Heart left ventricle (tissue), 16 donors: ENCODE data around the gene MTMR2. TPM values are rescaled to one million over a fixed set of nuclear protein-coding genes. Genes with fewer than 3 reads are reported as not detected.
A peak's percentile ranks its signal among the peaks of the same experiment; 100 is the strongest.

Experiments
- ATAC-seq, 4 donors: fragments of 200-7000 bp; cut with Tn5 transposase; one replicate each; pipeline ENCODE4 v1.9.1; 2020 to 2022; ENCODE audit warnings: moderate library complexity in 4 of 4, mild to moderate bottlenecking in 3 of 4, moderate number of reproducible peaks in 1 of 4
- DNase-seq, 5 donors: peaks; one replicate each; pipeline ENCODE4 v3.0.0-alpha.2; 2020
- H3K27ac ChIP-seq, 12 donors: fragments of 200-600 bp; sonication (generic) in 4 of 12; one replicate each; pipeline versions ENCODE4 v1.5.0 to v1.8.0; 2016 to 2022; ENCODE audit warnings: mild to moderate bottlenecking in 2 of 12
- H3K27me3 ChIP-seq, 9 donors: fragments of 200-600 bp; sonication (generic) in 2 of 9; one replicate each; pipeline versions ENCODE4 v1.5.1 to v1.8.0; 2016 to 2022; ENCODE audit warnings: mild to moderate bottlenecking in 3 of 9
- H3K36me3 ChIP-seq, 9 donors: fragments of 200-600 bp; sonication (generic) in 2 of 9; one replicate each; pipeline versions ENCODE4 v1.5.0 to v1.8.0; 2018 to 2022; ENCODE audit warnings: mild to moderate bottlenecking in 2 of 9
- H3K4me1 ChIP-seq, 12 donors: fragments of 200-600 bp; sonication (generic) in 4 of 12; one replicate each; pipeline versions ENCODE4 v1.5.0 to v1.8.0; 2016 to 2022; ENCODE audit warnings: mild to moderate bottlenecking in 3 of 12
- H3K4me3 ChIP-seq, 12 donors: fragments of 200-600 bp; sonication (generic) in 4 of 12; one replicate each; pipeline versions ENCODE4 v1.5.0 to v1.8.0; 2017 to 2022; ENCODE audit warnings: mild to moderate bottlenecking in 9 of 12, moderate library complexity in 4 of 12
- H3K9me3 ChIP-seq, 12 donors: fragments of 200-600 bp; sonication (generic) in 4 of 12; one replicate each; pipeline versions ENCODE4 v1.5.0 to v1.8.0; 2016 to 2022; ENCODE audit warnings: mild to moderate bottlenecking in 1 of 12
- POLR2A ChIP-seq, 2 donors: fragments of 450-650 bp; IDR thresholded peaks; one replicate each; pipeline ENCODE4 v1.6.1; 2017; ENCODE audit warnings: antibody characterized with exemption in 2 of 2, mild to moderate bottlenecking in 2 of 2, moderate library complexity in 2 of 2
- WGBS, 4 donors: extraction: QIAGEN DNeasy Blood & Tissue Kit in 2 of 4; methylation state at CpG; one replicate each; pipeline versions ENCODE4 v1.1.5 to v1.1.7; 2013 to 2018; 5-methylcytosine and 5-hydroxymethylcytosine counted together
- intact Hi-C, 10 donors: fragments of 100-400 bp; cut with DNase I; formaldehyde crosslinking; loops; one replicate each; pipeline versions ENCODE4 v1.11.1 to v1.14.2; 2022
- polyA plus RNA-seq, 2 donors: library from polyadenylated mRNA; stranded (reverse); fragments of 200-250 nt; gene quantifications; one replicate each; pipeline ENCODE4 v1.2.3, GENCODE V29; 2013
- total RNA-seq, 9 donors: library from RNA; depleted of rRNA in 2 of 9; stranded (reverse); fragments of >200 nt in 2 of 9; fragmentation: NEBNext Ultra II Directional in 3 of 9; extraction: Animal tissue kit (Norgen Biotek cat#: 25700) in 3 of 9; gene quantifications; one replicate each; pipeline versions ENCODE4 v1.1.0 to v1.2.4, GENCODE V29; 2016 to 2023
- TF ChIP-seq, protein P1 (sequence below), 12 donors: fragments of 200-600 bp; sonication (generic) in 4 of 12; IDR thresholded peaks; one replicate each; pipeline versions ENCODE4 v1.5.0 to v1.8.0; 2018 to 2022; ENCODE audit warnings: antibody characterized with exemption in 12 of 12, mild to moderate bottlenecking in 5 of 12
- donor health status: ischemic (EF 13 %, LVEDD 7.1; RV severe dilation, severe dysfunction).
- donor health status: healthy with polysubstance abuse.
- donor health status: DM: no; HTN: yes; CAD: no.
- donor health status: DM: no; HTN: no; CAD: no.
- donor health status: ischemic (EF 25% LVEDD 6.9; RV normal size, moderate dysfunction).
- donor health status: ischemic (EF 25% LVEDD 5.7; RV mildly dilated, moderate dysfunction).
- donor health status: healthy.
- donor health status: DM: yes; HTN: yes; CAD: no.
- donor health status: ischemic (EF 35%, LVEDD 5.7; RV mildly dilated, moderate dysfunction).
- donor health status: nonischemic (EF 11% LVEDD 7.7; RV severe dilation, severe dysfunction).
- donor health status: DM: yes; HTN: yes; CAD: no.
- donor health status: PGD.
- donor health status: ischemic (EF 29% LVEDD 5.4; RV normal size, mild dysfunction).
- donor health status: nonischemic (EF 23%, LVEDD 6.1; RV moderate dilation, normal function).

Gene MTMR2
- total and polyA plus RNA-seq, 11 donors = 7.1 to 23.9 (median 18.6) TPM

- Histone ChIP-seq H3K9me3 (no peaks in the 10 kb centered on the region), H3K27me3 (no peaks in the 10 kb centered on the region), H3K27ac (peak within 1 kb of the TSS; percentile 93 to 99 (median 99)), H3K36me3 (peaks cover 0 to 28% (median 22%) of the 10 kb centered on the region in 9 donors), H3K4me3 (peak within 1 kb of the TSS; percentile 55 to 95 (median 83)), H3K4me1 (peaks cover 3 to 31% (median 23%) of the 10 kb centered on the region in 12 donors)
- DNase-seq (peak; percentile 95 to 97 (median 96)), ATAC-seq (peak; percentile 88 to 96 (median 93))
- TF ChIP-seq, protein P1, sequence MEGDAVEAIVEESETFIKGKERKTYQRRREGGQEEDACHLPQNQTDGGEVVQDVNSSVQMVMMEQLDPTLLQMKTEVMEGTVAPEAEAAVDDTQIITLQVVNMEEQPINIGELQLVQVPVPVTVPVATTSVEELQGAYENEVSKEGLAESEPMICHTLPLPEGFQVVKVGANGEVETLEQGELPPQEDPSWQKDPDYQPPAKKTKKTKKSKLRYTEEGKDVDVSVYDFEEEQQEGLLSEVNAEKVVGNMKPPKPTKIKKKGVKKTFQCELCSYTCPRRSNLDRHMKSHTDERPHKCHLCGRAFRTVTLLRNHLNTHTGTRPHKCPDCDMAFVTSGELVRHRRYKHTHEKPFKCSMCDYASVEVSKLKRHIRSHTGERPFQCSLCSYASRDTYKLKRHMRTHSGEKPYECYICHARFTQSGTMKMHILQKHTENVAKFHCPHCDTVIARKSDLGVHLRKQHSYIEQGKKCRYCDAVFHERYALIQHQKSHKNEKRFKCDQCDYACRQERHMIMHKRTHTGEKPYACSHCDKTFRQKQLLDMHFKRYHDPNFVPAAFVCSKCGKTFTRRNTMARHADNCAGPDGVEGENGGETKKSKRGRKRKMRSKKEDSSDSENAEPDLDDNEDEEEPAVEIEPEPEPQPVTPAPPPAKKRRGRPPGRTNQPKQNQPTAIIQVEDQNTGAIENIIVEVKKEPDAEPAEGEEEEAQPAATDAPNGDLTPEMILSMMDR (IDR thresholded peaks at IDR 0.05) = no peak
- peak in 1 of 2 donors; percentile 47 for TF ChIP-seq POLR2A (IDR thresholded peaks at IDR 0.05)
- intact Hi-C loops = loop anchor here in 1 of 10 donors (2.0 kb wide), 1 partner anchor 598 kb away; the partner anchor contains the start of gene CCDC82
- WGBS, 4 donors = 0% methylated on average over 44 to 55 of the region's 55 CpGs
Observed at GRCh38 chr11:95790123-95790932, 133.6 kb downstream of the MTMR2 start, which contains the start of gene CEP57. CEP57 (plus strand) TSS chr11:95790498; CDS start chr11:95790699, 201 bp downstream.

GRCh38 chr11:95789506-95790122 lies 134.3 kb downstream of the MTMR2 start, which contains the start of gene FAM76B:
FAM76B (minus strand) TSS chr11:95789782; CDS start chr11:95789478, 304 bp downstream.
- 0 to 1% (median 1%) methylated on average over 11 to 62 of the region's 62 CpGs for WGBS, 4 donors
- Histone ChIP-seq H3K4me1 (peaks cover 3 to 31% (median 23%) of the 10 kb centered on the region in 12 donors), H3K36me3 (peaks cover 0 to 35% (median 29%) of the 10 kb centered on the region in 9 donors), H3K9me3 (no peaks in the 10 kb centered on the region), H3K4me3 (peak within 1 kb of the TSS; percentile 55 to 95 (median 83)), H3K27me3 (no peaks in the 10 kb centered on the region), H3K27ac (peak within 1 kb of the TSS; percentile 93 to 99 (median 99))
- intact Hi-C loops = loop anchor here in 1 of 10 donors (2.0 kb wide), 1 partner anchor 599 kb away; the partner anchor contains the start of gene CCDC82
- ATAC-seq (peak; percentile 94 to 96 (median 95)), DNase-seq (peak; percentile 97 to 98 (median 98))
- peak in 1 of 2 donors; percentile 87 for TF ChIP-seq POLR2A (IDR thresholded peaks at IDR 0.05)
- TF ChIP-seq, protein P1 (IDR thresholded peaks at IDR 0.05) = no peak

DNA sequence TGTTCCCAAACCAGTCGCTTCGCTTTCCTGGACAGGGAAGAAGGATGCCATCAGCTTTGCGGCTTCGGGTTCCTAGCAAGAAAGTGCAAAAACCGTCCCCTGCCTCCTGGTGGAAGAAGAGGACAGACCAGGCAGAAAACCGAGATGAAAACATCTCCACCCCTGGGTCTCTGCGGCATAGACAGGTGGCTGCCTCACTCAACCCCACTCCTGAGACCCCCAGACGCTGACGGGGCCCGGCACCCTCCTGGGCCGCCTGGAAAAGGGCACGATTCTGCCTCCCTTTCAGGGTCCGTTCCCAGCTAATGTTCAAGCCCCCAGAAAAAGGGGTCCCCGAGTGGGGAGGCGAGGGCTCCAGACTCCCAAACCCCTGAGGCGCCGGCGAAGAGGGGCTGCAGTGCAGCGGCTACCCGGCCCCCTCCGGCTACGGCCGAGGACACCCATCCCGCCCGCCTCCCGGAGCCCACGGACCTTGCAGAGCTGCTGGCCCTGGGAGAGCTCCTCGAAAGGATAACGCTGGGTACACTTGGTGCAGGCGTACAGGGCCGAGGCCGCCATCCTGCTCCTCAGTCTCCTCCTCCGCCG lies 134.9 kb downstream of the MTMR2 start:
- DNase-seq = peak in 2 of 5 donors; percentile 7 to 25
- intact Hi-C loops = no loop called here
- 0 to 3% (median 1%) methylated on average over 11 to 34 of the region's 34 CpGs for WGBS, 4 donors
- Histone ChIP-seq H3K9me3 (no peaks in the 10 kb centered on the region), H3K27me3 (no peaks in the 10 kb centered on the region), H3K27ac (peak overlapping the region; percentile 93 to 99 (median 99)), H3K4me3 (peak overlapping the region; percentile 55 to 95 (median 83)), H3K36me3 (peaks cover 0 to 41% (median 35%) of the 10 kb centered on the region in 9 donors), H3K4me1 (peaks cover 3 to 31% (median 23%) of the 10 kb centered on the region in 12 donors)
- ATAC-seq = no peak
- TF ChIP-seq, protein P1 (IDR thresholded peaks at IDR 0.05) = peak in 1 of 12 donors; percentile 16
- TF ChIP-seq POLR2A (IDR thresholded peaks at IDR 0.05) = no peak

Other genes starting within 250 kb of the MTMR2 start
- 10 to 100 TPM in 3 of 9 donors, 1 to 10 TPM in 6; 4.6 to 13.2 (median 7.2) TPM for gene FAM76B, start 134.3 kb downstream of the MTMR2 start, total RNA-seq
- 1 to 10 TPM; 4.9 to 5.8 TPM for gene FAM76B, start 134.3 kb downstream of the MTMR2 start, polyA plus RNA-seq
- 10 to 100 TPM; 17.2 to 31.7 (median 24.3) TPM for gene CEP57, start 133.6 kb downstream of the MTMR2 start, total RNA-seq
- 10 to 100 TPM in 1 of 2 donors, 1 to 10 TPM in 1; 8.7 to 13.4 TPM for gene CEP57, start 133.6 kb downstream of the MTMR2 start, polyA plus RNA-seq